HL-60/S4 treated with retinoic acid at 250 ng/mL for 4 days and 3 days (cell line): ENCODE data around the gene VPS9D1.

Experiments used
- in situ Hi-C: fragments of 300-500 bp; cut with MboI; formaldehyde crosslinking; loops from 2 replicates; pipeline ENCODE4 v1.7.0; 2022; ENCODE audit warnings: low sequenced_read_pairs

VPS9D1 gene

GRCh38 chr16:89733322-89733721 is 12.6 kb upstream of the VPS9D1 start:
- in situ Hi-C loops: no loop called here

GRCh38 chr16:89732918-89733242 is 12.2 kb upstream of the VPS9D1 start:
- in situ Hi-C loops: no loop called here

GRCh38 chr16:89732142-89732917 is 11.6 kb upstream of the VPS9D1 start:
- in situ Hi-C loops: no loop called here

DNA sequence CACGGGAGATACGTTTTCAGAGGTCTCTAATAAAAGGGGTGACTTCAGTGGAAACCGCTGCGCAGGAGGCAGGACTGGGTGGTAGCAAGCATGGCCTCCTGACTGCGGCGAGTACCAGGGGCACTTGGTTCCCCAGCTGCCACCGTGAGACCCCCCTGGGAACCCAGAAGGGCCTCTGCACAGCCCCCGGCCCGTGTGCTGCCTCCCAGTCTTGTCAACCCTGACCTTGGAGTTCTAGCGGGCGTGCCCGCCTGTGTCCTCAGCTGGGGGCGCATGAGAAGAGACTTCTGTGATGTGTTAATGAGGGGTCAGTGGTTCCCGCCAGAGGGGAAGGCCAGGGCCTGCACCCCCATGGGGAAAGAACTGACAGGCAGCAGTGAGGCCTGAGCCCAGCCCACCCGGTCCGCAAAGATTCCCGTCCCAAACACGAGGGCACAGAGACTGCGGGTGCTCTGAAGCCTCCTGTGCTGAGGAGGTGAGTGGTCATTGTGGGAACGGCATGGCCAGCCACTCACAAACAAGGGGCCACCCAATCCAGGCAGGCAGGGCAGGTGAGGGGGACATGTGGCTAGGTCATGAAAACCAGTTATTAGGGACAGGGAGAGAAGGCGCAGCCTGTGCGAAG is 10.0 kb upstream of the VPS9D1 start:
- in situ Hi-C loops: no loop called here

DNA sequence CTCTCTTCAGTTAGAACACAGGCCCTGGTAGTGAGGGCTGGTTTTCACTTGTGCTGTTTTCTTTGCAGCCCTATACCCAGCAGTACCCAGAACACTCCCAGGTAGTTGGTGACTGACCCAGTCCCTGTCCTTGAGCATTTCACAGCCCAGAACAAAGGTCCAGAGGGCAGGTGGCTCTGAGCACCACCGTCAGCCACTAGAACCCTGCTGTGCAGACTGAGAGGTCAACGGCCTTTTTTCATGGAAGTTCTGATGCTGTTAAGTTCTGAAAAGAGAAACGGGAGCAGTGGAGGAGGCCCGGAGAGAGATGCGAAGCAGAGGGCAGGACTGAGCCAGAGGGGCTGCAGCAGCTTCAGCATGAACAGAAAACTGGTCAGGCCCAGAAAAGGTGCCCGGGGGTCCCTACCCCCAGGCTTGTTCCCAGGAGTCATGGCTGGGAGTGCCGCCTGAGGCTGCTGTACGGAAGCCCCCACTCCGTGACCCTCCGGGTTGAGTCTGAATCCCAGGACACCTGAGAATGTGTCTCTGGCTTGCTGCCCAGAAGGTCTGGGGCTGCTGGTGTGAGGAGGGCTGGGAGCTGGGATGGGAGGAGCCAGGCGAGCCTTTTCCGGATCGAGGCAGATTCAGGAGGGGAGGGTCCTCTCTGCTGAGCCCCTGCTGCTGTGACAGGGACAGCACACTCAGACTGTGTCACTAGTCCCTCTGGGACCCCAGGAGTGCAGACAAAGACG is 9.3 kb upstream of the VPS9D1 start:
- in situ Hi-C loops: no loop called here

- in situ Hi-C loops: no loop called here
Observed at GRCh38 chr16:89729293-89729692, 8.6 kb upstream of the VPS9D1 start.

DNA sequence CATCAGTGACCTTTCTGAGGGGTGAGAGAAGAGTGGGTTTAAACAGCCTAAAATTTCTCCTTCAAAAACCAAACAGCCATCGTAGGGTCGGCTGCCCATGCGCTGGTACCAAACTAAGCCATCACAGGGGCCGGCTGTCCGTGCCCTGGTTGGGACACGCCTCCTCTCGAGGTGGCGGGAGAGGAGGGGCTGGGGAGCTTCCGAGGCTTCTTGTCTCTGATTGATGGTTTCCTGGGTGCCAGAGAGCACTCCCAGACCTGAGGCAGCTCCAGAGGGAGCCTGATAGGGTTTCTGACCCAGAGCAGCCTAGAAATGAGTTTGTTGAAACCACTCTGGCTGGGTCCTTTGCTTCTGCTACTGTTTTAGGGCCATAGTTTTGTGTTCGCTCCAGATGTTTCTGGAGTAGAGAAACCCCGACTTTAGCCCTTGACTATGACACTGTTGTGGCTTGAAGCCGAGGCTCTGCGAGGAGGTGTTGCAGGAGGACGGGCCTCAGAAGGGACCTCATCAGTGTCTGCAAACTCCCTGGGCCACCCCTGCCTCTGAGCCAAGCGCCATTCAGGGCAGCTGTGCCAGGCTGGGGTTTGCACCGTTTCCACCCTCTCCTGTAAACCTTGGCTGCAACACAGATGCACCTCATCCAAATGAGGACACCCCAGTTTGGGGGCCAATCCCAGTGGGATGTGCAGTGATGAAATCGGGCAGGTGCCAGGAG is 6.9 kb upstream of the VPS9D1 start:
- in situ Hi-C loops: no loop called here

DNA sequence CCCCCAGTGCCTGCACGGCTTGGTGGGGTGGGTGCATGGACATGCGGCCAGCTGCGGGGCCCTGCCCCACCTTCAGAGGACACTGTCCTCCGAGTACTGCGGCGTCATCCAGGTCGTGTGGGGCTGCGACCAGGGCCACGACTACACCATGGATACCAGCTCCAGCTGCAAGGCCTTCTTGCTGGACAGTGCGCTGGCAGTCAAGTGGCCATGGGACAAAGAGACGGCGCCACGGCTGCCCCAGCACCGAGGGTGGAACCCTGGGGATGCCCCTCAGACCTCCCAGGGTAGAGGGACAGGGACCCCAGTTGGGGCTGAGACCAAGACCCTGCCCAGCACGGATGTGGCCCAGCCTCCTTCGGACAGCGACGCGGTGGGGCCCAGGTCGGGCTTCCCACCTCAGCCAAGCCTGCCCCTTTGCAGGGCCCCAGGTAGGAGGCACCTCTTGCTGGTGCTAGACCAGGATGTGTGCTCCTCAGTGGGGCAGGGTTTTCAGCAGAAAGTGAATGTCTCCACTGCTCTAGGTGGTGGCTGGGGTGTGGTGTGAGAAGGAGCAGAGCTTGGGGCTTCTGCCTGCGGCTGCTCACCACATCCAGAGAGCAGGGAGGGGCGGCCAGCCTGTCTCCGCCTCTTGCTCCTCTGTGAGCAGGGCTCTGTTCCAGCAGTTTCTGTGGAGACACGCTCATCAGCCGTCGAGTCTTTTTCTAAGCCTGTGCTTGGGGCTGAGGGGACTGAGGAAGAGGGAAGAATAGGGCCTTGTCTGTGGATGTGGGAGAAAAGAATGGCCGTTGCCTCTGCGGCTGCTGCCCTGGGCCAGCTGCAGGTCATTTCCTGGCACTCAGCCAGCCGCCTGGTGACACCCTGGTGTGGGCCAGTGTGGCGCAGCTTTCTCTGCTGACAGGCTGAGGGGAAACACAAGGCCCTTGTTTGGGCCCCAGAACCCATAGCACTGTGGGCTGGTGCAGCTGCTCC is 2.9 kb upstream of the VPS9D1 start:
- in situ Hi-C loops: no loop called here

DNA sequence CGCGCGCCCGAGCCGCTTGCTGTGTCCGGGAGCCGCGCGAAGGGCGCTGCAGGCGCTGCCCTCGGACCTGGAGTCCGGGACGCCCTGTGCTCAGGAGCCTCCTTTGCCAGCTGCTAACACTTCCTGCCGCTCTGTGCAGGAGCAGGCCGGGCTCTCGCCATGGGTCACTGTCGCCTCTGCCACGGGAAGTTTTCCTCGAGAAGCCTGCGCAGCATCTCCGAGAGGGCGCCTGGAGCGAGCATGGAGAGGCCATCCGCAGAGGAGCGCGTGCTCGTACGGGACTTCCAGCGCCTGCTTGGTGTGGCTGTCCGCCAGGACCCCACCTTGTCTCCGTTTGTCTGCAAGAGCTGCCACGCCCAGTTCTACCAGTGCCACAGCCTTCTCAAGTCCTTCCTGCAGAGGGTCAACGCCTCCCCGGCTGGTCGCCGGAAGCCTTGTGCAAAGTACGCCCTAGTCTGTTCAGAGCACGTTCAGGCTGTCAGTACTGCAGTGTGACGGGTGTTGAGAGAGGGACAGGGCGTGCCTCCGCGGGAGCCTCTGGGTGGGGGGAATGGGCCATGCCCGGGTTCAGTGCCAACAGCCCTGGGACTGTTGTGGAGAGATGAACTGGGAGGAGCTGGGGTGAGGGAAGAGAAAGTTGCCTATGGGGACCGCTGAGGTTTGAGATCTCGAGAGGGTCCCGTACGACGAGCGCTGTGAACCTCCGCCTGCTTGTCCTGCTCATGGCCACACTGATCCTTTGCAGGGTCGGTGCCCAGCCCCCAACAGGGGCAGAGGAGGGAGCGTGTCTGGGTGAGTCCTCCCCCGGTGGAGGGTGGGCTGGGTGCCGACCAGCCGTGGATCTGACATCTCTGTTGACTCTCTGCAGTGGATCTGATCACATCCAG is 1.9 kb upstream of the VPS9D1 start:
- in situ Hi-C loops: no loop called here

DNA sequence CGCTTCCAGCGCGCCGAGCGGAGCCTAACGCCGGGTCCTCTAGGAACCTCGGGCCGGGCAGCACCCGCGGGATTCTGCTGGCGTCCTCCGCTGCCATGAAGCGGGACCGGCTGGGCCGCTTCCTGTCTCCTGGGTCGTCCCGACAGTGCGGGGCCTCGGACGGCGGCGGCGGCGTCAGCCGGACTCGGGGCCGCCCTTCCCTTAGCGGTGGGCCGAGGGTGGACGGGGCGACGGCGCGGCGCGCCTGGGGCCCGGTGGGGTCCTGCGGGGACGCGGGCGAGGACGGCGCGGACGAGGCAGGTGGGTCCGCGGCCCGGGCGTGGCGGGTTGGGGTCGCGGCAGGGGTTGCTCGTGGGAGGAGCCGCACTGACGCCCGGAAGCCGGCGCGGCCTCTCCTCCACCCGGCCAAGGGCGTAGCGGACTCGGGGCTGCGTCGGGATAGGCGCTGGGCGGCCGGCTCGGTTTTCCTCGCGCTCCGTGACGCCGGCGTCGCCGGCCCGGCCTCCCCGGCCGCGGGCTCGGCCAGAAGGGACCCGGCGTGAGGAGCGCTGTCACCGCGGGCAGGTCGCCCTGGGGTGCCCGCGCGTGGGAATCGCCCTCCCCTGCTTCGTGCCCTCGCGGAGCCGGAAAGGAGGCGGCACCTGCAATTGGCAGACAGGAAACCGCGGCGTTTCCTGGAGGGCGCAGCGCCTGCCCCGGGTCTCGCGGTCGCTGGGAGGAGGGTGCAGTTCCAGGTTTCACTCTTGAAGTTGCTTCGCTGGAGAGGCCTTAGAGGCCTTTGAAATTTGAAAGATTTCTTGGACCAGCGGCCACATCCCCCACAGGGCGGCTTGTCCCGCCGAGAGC is 1.1 kb upstream of the VPS9D1 start:
- in situ Hi-C loops: no loop called here

DNA sequence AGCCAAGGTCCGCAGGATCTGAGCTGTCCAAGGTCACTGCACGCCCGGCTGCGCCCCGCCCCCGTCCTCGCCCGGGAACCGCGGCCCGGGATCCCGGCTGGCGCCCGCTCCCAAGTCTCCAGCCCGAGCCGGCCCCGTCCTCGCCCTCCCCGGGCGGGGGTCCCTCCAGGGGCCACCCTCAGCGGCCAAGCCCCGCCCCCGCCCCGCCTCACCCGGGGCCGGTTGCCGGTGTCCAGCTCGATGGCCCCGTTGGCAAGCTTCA is 216 bp downstream of the VPS9D1 start:
- in situ Hi-C loops: no loop called here

GRCh38 chr16:89717688-89718505 is 2.8 kb downstream of the VPS9D1 start:
- in situ Hi-C loops: no loop called here

DNA sequence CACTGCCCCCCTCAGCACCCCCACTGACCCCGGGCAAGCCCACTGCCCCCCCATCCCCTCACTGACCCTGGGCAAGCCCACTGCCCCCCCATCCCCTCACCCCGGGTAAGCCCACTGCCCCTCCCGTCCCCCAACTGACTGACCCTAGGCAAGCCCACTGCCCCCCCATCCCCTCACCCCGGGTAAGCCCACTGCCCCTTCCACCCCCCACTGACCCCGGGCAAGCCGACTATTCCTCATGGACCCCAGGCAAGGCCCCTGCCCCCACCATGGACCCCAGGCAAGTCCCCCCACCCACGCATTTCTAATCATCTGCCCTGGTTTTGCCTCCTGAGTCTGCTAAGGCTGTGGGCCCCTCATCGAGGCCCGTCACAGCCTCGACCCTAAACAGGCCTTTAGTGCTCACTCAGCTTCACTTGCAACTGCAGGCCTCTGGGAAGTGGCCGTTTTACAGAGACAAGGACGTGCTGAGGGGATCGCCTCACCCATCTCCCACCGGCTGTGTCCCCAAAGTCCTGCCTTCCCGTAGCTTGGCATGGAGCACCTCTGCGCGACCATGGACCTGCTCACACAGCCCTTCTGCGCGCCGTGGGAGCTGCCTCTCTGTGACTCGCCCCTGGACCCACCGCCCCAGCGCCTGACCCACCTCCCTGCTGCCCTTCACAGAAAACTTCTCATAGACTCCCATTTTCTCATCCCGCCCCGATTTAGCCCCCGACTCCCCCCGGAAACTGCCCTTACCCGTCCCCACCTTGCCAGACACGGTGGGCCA is 3.6 kb downstream of the VPS9D1 start:
- in situ Hi-C loops: no loop called here

- in situ Hi-C loops: no loop called here
Observed at GRCh38 chr16:89716493-89716892, 4.2 kb downstream of the VPS9D1 start.

DNA sequence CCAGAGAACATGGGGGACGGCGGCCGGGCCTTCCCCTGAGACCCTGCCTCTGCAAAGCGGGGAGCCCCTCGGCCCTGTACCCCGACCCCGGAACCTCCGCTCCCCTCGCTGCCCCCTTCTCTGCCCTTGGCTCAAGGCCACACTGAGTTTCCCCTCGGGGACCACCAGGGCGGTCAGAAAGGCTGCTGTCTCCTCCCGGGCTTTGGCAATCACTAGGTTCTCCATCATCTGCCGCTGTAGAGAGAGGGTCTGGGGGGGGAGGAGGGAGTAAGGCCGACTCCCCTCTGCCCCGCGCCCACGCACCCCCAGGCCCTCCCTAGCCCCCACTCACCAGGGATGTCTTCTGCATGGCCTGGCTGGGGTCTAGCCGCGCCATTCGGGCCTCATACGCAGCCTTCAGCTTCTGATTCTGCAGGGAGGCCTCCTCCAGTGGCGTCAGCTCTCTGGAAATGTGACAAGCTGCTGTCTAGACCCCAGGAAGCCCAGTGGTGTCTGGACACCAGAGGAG is 8.4 kb downstream of the VPS9D1 start:
- in situ Hi-C loops: no loop called here

DNA sequence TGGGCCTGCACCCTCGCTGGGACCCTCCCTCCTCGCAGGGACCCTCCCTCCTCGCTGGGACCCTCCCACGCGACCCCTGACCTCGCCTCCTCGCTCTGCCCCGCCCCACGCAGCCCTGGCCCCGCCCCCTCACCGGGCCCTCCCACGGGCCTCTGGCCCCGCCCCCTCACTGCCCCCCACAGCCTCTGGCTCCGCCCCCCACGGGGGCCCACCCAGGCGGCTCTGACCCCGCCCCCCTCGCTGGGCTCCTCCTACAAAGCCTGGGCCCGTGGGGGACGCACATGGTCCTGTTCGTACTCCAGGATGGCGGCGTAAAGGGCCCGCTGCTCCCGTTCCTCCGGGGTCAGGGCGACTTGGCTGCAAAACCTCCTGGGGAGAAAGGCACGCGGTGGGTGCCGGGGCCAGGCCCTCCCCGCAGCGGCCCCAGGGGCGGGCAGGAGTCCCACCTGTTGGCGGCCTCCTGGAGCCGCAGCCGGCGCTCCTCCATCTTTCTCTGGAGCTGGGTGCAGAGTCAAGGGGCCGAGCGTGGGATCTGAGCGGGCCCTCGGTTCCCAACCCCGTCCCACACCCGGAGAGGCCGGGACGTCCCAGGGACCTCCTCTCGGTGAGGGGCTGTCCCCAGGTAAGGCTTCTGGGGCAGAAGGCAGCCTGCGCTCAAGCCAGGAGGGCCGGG is 9.0 kb downstream of the VPS9D1 start:
- in situ Hi-C loops: no loop called here
